Stimulated activated CD8-positive, alpha-beta memory T cell treated with anti-CD3 and anti-CD28 coated beads, Interleukin-12 subunit alpha, Interleukin-12 subunit beta, amount 100 ng/mL, for 24 hours (primary cell): ENCODE measurements around the gene CCNQ.

Experiments
- DNase-seq: peaks from one replicate; pipeline ENCODE4 v3.0.0-alpha.2; 2020; ENCODE audit errors: extremely low read depth

The CCNQ gene

GRCh38 chrX:153596981-153597750, 1.8 kb downstream of the CCNQ start:
- DNase-seq = no peak

DNA sequence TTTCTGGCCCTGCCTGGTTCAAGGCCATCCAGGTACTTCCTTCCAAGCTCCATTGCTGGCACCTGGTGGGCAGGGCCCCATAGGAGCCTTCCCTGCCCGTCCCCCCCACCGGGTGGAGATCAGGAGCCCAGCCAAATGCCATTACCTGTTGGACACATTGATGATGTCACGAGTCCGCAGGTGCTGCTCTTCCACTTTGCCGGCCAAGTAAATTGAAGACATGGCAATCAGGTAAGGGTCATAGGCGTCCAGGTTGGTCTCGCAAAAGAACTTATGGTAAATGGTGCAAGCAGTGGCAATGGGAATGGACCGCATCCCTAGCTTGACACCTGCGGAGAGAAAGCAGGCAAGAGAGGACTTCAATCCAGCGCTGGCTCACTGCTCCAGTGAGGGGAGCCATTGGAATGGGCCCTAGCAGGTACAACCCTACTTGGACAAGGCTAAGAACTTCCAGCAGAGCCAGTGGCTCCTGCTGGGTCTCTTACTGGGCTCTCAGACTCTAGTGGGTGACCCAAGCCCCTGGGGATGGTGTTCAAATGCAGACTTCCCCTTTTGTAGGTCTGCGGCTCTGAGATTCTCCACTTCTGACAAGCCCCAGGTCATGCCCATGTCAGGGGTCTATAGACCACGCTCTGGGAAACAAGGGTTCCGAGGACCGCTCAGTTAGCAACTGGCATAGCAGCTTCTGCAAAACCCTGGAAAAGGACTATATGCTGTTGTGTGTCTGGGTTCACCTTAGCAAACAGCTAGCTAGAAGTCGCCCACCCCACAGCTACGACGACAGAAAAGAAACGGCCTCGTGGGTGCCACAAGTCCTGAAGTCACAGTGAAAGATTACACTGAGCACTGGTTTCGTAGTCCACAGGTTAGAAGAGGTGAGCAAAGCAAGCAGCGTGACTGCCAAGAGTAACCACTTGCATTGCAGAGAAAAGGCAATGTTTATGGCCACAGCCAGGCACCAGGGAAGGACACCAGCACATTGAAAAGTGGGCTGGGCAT, 2.8 kb downstream of the CCNQ start:
- DNase-seq = no peak

DNA sequence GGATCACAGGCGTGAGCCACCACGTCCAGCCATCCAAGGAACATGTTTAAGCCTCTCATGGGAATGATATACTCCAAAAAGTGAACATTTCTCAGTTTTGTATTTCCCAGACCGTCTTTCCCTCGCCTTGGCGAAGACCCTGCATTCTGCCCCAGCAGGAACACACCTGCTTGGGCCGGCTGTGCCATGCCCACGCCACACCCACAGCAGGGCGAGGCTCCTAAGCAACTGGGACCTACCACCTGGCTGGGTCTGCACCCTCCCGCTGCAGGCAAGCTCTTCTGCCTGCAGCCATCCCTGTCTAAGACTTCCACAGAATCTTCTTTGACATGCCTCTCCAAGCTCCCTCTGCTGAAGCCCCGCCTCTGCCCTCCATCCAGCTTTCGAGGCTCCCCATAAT, 3.6 kb downstream of the CCNQ start:
- DNase-seq = no peak

DNA sequence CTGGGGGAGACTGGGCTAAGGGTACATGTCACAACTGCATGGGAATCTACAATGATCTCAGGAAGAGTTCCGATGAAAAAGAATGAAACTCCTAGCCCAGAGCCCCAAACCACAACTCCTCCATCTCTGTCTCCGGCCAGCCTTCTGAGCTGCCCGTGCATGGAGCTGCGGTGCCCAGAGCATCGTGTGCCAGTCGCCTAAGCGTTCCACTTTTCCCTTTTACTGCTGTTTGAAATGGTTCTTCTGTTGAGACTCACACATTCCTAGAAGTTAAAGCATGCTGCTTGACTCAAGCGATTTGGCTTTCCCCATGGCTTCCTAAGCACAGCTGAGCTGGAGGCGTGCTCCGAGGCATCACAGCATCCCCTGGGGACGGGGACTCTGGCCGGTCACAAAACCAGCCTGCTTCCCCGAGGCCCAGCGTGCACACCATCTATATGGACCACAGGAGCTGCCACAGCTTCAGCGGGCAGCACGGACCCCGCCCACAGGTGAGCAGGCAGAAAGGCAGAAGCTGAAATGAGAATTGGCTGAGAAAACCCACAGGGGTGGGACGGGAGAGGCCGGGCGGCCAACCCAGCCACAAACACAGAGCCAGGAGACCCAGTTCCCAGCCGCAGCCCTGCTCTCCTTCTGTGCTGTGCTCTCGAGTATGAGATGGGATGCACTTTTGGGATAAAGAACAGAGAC, 5.0 kb downstream of the CCNQ start:
- DNase-seq = no peak

- no peak for DNase-seq
Measured at GRCh38 chrX:153592966-153593688, 5.8 kb downstream of the CCNQ start.

DNA sequence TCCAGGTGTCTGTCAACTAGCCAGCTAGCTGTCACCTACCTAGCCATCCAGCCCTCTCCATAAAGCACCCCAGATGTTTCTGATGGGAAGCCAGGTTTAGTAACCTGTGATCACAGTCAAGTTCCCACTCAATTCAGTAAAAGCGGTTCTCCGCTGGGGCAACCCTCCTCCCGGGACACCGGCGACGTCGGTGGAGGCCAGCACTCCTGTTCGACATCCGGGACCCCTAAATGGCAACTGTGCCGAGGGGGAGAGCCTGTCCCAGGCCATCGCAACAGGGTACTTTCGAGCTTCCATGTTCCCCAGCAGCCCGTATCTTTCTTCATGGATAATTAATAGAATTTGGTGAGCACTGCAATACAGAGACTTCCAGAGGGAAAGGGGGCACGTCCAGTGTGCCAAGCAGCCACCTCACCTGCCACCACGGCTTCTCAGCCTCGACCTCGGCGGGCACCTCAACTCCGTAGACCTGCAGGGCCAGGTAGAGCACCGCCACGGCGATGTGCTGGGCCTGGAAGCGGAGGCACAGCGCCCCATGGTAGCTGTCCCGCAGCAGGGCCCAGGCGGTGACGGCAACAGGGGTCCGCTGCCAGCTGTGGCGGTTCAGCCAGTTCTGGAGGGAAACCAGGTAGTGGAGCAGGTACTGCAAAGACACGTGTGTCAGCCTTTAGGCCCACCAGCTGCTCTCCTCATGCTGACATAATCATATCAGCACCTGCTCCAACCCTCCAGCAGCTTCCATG, 6.7 kb downstream of the CCNQ start:
- DNase-seq = no peak

DNA sequence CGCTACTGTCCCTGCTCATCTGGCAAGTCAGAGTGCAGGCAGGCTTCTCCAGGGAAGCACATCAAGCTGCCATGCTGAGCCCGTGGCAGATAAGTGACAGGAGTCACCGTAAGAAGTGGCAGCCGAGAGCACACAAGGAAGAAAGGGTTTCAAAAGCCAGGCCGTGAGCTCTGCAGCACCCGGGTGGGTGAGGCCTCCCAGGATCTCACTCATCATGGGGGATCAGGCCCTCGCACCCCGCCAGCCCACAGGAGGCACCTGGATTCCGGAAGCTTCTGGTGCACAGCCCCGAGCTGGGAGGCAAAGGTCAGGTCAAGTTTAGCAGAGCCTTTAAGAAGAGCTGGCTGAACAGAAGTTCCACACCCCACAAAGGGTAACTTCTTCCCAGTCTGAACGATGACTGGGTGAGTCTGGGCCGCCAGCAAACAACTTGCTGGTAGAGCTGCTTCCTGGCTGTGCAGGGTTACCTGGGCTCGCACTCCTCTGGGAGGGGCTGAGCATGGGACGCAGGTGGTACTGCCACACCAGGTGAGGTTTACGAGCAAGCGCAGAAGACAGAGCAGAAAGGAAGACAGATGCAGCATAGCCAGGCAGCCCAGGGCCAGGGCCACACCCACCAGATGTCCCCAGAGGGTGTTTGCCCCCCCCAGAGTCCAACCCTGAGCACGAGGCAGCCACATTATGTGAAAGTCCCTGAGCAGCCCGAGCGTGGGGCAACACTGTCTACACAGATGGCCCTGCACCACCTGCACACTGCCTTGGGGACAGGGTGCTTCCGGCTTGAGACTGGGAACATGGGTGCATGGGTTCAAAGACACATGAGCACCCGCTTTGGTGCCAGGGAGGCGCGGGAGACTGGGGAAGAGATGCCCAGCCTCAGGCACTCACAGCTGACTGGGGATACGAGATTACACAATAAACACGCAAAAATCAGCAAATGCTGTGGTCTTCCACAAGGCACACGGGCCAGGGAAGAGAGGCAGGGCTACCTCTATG, 7.7 kb downstream of the CCNQ start:
- no peak for DNase-seq

GRCh38 chrX:153588782-153589446, 10.0 kb downstream of the CCNQ start:
- DNase-seq = no peak

DNA sequence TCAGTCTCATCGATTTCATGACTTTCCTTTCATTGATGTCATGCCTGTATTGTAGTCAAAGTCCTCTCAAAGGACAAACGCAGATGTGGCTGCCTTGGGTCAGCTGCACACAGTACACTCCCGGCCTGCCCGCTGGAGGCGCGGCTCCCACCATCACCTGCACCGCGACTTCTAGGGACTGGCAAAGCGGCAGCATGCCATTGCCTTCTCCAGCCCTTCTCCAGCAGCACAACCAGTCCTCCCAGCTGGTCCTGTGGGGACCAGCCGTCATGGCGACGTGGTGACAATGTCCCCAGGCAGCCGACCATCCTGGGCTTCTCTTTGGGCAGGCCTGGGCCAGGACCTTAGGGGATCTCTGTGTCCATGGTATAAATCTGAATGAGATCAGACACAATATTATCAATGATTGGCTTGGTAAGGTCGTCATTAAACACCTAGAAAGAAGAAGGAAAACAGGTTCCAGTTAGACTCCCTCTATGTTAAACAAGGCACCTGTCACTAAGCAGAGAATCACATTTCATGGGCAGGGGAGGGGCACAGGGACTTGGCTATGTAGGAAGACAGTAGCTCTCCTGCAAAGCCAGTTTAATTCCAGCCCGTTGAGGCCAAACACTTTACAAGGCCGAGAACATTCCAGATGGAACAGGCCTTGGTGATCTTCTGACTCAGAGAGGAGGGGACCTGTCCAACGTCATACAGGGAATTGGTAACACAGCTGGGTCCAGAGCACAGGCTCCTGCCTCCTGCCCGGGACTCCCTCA, 10.7 kb downstream of the CCNQ start:
- DNase-seq = no peak

- DNase-seq = no peak
Measured at GRCh38 chrX:153587342-153587741, 11.6 kb downstream of the CCNQ start.

DNA sequence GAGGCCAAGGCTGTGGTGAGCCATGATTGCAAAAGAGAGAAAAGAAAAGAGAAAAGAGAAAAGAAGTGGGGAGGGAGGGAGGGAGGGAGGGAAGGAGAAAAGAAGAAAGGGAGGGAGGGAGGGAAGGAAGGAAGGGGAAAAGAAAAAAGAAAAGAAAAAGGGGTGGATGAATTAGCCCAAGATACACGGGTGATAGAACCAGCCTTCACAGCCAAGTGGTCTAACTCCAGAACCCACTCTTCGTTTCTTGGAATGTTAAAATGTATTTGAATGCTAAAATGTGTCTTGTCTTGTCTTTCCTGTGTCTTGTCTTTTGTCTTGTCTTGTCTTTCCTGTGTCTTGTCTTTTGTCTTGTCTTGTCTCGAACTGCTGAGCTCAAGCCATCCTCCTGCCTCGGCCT, 13.1 kb downstream of the CCNQ start:
- DNase-seq = no peak

- no peak for DNase-seq
Measured at GRCh38 chrX:153583433-153583832, 15.5 kb downstream of the CCNQ start.

DNA sequence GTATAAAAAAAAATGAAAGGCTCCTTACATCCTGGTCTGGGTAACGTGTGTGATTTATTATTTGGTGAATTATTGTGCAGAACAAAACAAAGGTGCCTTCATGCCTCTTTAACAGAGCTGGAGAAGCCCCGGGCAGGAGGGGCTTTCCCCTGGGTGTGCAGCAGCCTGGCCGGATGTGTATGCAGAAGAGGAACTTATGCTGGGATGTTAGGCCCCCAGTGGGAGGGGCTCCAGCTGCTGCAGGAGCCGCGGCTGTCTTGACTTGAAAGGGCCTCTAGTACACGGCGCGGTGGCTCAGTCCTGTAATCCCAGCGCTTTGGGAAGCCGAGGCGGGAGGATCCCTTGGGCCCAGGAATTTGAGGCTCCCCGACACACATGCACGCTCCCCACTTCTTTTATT, 16.0 kb downstream of the CCNQ start:
- DNase-seq = peak; percentile 24

DNA sequence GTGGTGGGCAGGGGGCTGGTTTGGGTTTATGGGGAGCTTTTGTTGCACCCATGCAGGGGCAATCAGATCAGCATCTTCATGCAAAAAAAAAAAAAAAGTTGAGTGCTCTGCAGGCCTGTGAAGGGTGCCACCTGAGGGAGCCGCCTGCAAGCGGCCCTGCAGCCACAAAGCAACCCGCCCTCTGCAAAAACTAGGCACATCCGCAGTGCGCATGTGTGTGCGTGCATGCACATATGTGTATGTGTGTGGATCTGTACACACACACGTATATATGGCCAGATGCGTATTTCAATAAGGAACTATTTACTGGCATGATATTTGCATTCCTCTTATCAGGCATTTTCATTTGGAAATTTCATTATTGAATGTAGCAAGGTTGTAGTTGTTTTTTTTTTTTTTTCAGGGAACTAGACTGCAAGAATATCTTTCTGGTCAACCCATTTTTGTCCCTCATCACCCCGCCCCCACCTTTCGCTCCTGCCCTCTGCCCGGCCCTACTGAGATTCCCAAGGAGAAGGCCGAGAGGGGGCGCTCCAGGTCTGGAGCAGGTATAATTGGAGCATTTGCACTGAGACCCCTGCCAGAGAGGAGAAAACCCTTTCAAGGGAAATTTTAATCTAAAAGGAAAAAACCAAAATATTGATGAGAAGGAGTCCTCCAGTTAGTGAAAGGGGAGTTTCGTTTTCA, 18.1 kb downstream of the CCNQ start:
- no peak for DNase-seq

GRCh38 chrX:153578889-153579288, 20.1 kb downstream of the CCNQ start:
- no peak for DNase-seq

DNA sequence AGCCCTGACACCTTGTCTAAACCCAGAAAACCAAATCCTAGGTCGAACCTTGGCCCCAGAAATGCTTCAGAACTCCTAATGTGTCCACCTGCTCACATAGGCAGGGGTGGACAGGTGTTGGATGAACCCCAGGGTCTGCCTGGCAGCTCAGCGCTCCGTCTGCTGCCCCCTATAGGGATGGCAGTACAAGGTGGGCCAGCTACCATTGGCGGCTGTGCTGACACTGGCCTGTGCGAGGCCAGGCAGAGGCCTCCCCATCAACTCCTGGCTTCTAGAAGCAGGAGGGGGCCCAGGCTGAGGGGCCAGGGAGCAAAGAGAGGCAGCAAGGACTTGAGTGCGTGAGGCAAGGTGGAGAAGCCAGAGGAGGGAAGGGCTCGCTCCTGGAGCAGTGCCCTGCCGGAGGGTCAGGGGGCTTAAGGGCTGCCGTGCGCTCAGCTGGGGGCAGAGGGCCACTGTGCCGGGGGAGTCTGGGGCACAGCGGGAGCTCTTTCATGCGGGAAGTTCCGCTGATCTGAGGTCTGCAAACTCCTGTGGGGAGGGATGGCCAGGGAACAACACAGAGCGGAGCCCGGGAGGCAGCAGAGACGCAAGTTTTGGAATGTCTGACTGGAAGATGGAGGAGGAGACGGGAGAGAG, 20.6 kb downstream of the CCNQ start:
- no peak for DNase-seq

DNA sequence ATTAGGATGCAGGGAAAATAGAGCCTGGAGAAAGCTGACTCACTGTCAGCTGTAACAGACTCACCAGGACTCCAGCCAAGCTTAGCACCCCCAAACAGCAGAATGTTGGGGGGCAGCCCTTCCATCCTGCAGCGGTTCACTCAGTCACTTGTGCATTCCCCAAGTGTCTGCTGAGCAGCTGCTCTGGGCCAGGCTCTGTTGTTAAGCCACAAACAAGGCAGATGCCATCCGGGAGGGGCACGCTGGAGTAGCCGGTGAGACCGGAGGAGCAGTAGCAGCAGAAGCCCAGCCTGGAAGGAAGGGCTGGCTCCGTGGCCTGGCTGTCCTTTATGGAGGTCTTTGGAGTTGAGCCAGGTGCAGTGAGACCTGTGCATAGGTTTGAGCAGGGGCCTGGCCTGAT, 22.0 kb downstream of the CCNQ start:
- no peak for DNase-seq
